ENCODE data around the gene RBP5.

DNA sequence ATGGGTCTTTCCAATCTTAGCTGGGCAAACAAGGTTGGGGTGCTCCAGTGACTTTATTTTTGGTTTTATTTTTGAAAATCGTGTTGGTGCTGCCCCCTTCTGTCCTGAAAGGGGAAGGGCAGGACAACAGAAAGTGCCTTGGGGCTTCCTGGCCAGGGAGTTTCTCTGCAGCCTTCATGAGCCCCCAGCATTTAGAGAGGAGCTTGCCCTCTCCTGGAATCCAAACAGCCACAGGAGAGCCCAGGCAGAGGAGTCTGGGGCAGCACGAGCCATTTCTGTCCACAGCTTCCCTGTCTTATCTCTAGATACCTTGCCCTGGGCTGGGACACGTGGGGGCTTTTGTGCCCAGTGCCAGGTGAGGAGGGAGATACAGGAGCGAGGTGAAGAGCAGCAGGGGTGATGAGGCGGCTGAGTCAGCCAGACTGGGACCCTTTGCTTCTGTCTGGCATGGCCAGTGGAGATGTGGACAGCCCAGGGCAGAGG, 15.3 kb downstream of the RBP5 start:
- TF ChIP-seq GATA2 (IDR thresholded peaks at IDR 0.05; ENCODE audit: low read depth, low read length) (no peak), GATA3 (IDR thresholded peaks at IDR 0.05; ENCODE audit: low read depth, low read length) (no peak)

Measured in SH-SY5Y (cell line).